ENCODE results near the gene KPNA2. TPM values are rescaled to one million over a fixed set of nuclear protein-coding genes. Genes with fewer than 3 reads are reported as not detected.
"Not testable (repeated sequence)": the region's sequence is repeated elsewhere in the genome, so short reads cannot be mapped to it uniquely, and the experiment has no call there.

The KPNA2 gene
- polyA plus RNA-seq, 5 donors, result 66.9 to 149 (median 71.2) TPM

DNA sequence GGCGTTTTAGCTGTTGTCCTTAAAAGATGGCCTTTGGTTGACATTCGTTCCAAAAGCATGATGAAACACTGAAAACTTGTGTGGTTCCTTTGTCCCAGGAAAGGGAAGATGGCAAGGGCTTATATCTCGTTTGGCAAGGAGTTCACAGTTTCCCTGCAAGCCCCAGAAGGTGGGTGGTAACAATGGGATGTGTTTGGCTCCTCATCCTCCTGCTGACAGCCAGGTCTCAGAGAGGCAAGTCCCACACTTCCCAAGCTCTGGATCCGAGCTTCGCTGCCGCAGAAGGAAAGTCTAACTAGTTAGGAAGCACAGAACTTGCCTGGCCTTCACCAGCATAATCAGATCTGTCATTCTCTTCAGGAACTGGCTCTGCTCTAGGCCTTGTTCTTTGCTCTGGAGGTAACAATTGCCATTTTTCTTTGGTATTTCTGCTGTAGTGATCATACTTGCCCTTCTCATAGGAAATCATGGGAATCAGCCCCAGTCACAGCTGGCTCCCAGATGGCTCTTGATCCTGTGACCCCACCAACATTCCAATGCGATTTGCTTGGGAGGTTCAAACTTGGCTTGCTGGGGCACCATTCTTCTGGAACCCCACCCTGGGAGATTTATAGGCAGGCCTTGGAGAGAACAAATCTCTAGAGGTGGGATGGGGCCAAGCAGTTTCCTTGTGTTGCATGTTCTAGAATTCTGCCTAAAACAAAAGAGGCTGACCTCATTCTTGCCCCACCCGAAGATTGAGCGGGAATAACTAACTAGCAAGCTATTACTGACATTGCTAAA is 17.9 kb downstream of the KPNA2 start:
- DNase-seq, result no peak

DNA sequence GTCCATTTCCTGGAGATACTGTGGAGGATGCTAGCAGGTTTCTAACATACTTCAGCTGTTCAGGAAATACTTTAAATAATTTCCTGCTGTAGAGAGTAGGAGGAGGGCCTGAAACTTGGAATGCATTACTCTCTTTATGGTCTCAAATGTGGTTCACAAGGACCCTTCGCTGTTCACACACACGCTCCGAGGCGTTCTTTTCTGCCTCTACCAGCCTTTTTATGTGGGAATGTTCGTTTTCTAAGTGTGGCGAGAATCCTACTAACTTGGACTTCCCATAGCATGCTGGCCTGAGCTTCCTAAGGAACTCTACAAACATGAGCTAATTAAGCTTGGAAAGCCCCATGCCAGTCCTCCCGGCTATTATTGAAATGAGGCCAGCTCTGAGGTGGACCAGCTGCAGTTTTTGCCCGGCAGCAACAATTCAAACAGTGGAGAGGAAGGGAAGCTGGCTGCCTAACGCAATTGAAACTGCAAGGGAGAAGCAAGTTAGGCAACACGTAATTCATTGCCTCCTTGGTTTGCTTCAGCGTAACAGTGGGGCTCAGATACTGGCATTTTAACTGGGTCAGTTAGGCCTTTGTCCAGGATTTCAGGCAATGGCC is 18.9 kb downstream of the KPNA2 start:
- peak in 1 of 2 donors; percentile 62 for DNase-seq

DNA sequence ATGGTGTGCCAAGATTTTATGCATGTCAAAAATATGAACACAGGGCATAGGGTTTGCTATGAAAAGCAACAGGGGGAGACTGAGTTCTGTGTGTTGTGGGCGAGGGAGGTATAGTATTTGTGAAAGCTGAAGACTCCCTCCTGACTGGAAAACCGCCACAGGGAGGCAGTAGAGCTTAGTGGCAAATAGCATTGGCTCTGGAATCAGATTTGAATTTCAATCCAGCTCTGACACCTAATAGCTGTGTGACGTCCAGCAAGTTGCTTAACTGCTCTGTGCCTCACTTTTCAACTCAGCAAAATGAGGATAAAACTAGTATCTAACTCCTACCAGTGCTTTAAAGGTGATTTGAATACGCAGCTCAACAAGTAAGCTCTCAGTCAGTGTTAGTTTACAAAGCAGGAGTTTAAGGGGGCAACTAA is 22.0 kb downstream of the KPNA2 start:
- no peak for DNase-seq

DNA sequence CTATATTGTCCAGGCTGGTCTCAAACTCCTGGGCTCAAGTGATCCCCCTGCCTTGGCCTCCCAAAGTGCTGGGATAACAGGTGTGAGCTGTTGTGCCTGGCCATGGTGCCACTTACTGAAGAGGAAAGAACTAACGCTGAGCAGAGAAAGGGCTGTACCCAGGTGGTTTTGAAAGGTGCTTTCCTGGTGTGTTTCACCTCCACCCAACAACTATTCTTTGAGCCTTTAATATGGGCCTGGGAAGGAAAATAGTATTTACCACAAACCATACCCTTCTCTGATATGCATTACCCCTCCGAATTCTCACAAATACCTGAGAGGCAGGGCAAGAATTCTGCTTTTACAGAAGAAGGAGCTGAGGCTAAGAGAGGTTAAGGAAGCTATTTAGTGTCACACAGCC is 24.8 kb downstream of the KPNA2 start:
- no peak for DNase-seq

- no peak for DNase-seq
Observed at GRCh38 chr17:68061512-68062313, 26.2 kb downstream of the KPNA2 start.

GRCh38 chr17:68065366-68065765 is 29.8 kb downstream of the KPNA2 start:
- not testable (repeated sequence) for DNase-seq

DNA sequence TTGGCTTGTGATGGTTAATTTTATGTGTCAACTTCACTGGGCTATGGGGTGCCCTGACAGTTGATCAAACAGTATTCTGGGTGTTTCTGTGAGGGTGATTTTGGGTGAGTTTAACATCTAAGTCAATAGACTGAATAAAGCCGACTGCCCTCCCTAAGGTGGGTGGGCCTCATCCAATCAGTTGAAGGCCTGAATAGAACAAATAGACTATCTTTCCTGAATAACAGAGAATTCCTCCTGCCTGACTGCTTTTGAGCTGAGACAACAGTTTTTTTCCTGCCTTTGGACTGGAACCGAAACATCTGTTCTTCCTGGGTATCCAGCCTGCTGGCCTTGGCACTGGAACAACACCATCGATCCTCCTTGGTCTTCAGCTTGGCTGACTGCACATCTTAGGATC is 33.0 kb downstream of the KPNA2 start:
- DNase-seq, result not testable (repeated sequence)

DNA sequence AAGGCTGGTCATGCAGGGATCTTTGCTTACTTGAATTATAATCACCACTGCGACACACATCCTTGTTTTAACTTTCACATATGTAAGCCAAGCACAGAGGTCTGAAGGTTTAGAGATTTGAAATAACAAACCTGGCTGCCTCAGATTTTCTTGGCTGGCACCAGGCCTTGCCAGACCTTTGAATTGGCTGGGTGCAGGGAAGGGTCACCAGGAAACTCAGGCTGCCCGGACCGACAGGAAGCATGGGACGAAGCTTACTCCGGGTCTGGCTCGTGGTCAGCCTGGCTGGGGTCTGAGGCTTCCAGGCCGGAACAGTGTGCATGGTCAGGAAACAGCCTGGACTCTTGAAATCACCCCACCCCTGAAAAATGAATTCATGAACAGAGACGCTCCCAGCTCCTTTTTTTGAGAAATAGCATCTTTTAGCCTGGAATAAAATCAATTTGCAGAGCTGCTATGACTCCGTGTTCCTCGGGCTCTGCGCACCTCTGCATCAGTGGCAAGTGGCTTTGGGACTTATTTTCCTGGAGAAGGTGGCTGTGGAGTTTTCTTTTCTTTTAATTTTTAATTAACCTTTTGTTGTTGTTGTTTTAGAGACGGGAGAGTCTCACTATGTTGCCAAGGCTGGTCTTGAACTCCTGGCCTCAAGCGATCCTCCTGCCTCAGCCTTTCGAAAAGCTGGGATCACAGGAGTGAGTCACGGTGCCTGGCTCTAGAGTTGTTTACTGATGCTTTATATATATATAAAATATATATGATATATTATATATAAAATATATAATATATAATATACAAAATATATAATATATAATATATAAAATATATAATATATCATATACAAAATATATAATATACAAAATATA is 35.3 kb downstream of the KPNA2 start:
- not testable (repeated sequence) for DNase-seq

- DNase-seq, result no peak
Observed at GRCh38 chr17:68074279-68074678, 38.7 kb downstream of the KPNA2 start.

- not testable (repeated sequence) for DNase-seq
Observed at GRCh38 chr17:68075953-68076607, 40.5 kb downstream of the KPNA2 start.

GRCh38 chr17:68077498-68077897 is 42.0 kb downstream of the KPNA2 start:
- DNase-seq, result not testable (repeated sequence)

DNA sequence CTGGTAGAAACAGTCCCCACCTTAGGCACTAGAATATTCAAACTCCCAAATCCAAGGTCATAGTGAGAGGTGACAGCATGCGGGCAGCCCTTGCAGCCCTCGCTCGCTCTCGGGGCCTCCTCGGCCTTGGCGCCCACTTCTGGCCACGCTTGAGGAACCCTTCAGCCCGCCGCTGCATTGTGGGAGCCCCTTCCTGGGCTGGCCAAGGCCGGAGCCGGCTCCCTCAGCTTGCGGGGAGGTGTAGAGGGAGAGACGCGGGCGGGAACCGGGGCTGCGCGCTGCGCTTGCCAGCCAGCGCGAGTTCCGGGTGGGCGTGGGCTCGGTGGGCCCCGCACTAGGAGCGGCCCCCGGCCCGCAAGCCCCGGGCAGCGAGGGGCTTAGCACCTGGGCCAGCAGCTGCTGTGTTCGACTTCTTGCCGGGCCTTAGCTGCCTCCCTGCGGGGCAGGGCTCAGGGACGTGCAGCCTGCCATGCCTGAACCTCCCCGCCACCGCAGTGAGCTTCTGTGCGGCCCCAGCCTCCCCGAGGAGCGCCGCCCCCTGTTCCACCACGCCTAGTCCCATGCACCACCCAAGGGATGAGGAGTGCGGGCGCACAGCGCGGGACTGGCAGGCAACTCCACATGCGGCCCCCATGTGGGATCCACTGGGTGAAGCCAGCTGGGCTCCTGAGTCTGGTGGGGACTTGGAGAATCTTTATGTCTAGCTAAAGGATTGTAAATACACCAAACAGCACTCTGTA is 45.0 kb downstream of the KPNA2 start:
- DNase-seq, result no peak

GRCh38 chr17:68081305-68082265 is 46.0 kb downstream of the KPNA2 start:
- DNase-seq, result not testable (repeated sequence)

- DNase-seq, result no peak
Observed at GRCh38 chr17:68085771-68086381, 50.3 kb downstream of the KPNA2 start.

DNA sequence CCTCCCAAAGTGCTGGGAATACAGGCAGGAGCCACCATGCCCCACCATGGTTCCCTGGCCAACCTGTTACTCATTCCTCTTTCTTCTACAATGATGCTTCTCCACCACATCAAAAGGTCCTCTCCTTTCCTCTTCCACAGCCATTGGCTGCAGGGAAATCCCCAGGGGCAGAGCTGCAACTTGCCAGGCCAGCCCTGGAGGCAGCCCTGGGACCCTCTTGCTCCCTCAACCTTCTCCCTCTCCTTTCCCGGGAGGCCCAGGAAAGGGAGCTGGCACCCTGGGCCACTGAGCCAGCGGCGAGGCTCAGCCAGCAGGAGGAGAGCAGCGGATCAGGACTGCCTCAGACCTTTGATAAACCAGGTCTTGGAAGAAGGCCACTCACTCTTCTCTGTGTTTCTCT is 51.1 kb downstream of the KPNA2 start:
- not testable (repeated sequence) for DNase-seq

GRCh38 chr17:68087131-68087623 is 51.6 kb downstream of the KPNA2 start:
- not testable (repeated sequence) for DNase-seq

DNA sequence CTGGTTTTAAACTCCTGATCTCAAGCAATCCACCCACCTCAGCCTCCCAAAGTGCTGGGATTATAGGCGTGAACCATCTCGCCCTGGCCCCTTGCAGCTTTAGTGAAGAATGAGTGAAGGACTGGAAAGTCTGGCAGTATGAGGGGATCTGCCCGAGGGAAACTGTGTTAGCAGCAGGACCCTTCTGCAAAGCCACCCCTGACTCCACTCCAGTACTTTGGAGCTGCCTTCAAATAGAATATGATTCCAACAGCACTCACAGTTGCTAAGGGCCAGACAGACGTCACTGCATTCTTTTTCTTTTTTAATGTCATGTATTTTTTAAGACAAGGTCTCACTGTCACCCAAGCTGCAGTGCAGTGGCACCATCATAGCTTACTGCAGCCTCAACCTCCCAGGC is 52.3 kb downstream of the KPNA2 start:
- DNase-seq, result no peak

GRCh38 chr17:68089881-68090280 is 54.3 kb downstream of the KPNA2 start:
- DNase-seq, result no peak
